ENCODE data around the gene NAV2. TPM values are rescaled to one million over a fixed set of nuclear protein-coding genes. Genes with fewer than 3 reads are reported as not detected.

The NAV2 gene
- polyA plus RNA-seq, 1 donor from 2014 or later: 3.0 TPM

DNA sequence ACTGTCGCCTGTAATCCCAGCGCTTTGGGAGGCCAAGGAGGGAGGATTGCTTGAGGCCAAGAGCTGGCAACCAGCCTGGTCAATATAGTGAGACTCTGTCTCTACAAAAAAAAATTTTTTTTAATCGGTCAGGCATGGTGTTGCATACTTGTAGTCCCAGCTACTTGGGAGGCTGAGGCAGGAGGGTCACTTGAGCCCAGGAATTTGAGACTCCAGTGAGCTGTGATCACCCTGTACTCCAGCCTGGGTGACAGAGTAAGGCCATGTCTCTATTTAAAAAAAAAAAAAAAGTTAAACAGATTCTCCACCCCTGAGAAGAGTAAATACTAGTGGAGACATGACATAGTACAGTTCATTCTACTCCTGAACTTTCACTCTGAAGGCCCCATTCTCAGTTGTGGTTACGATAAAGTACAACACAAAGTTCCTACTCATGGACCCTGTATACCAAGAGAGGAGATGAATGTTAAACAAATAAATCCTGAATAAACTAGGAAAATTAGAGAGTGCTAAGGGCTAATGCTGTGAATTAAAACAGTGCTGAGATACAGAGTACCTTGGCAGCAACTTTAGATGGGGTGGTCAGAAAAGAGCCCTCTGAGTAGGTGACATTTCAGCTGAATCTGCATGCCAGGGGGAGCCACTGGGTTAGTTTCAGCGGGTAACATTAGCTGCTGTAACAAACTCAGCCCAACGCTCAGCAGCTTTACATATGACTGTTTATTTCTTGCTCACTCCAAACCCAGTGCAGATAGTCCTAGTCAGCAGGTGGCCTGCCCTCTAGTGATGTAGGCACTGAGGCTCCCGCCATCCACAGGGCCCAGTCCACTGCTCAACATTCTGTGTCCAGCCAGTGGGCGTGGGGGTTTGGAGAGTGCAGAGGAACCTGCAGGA lies 372.5 kb downstream of the NAV2 start:
- Histone ChIP-seq H3K4me3 (ENCODE audit: low read length) (no peak overlapping the region), H3K27ac (ENCODE audit: low read length) (no peak overlapping the region), H3K27me3 (ENCODE audit: insufficient read depth, low read depth, low read length) (no peaks in the 10 kb centered on the region), H3K36me3 (ENCODE audit: insufficient read depth, low read length) (no peaks in the 10 kb centered on the region), H3K4me2 (ENCODE audit: low read length) (no peak overlapping the region), H3F3A (ENCODE audit: insufficient read depth, low read length, poor library complexity, severe bottlenecking) (no peaks in the 10 kb centered on the region), H2AFZ (ENCODE audit: low read depth, low read length) (no peak overlapping the region), H3K79me2 (replicated peaks; ENCODE audit: insufficient read depth, low read length) (no peaks in the 10 kb centered on the region), H3K9ac (ENCODE audit: low read length) (no peak overlapping the region), H4K20me1 (ENCODE audit: insufficient read depth) (no peaks in the 10 kb centered on the region), H3K9me3 (ENCODE audit: low read length) (no peaks in the 10 kb centered on the region), H3K9me2 (ENCODE audit: insufficient read depth, low read length) (no peaks in the 10 kb centered on the region)
- TF ChIP-seq, protein P1, sequence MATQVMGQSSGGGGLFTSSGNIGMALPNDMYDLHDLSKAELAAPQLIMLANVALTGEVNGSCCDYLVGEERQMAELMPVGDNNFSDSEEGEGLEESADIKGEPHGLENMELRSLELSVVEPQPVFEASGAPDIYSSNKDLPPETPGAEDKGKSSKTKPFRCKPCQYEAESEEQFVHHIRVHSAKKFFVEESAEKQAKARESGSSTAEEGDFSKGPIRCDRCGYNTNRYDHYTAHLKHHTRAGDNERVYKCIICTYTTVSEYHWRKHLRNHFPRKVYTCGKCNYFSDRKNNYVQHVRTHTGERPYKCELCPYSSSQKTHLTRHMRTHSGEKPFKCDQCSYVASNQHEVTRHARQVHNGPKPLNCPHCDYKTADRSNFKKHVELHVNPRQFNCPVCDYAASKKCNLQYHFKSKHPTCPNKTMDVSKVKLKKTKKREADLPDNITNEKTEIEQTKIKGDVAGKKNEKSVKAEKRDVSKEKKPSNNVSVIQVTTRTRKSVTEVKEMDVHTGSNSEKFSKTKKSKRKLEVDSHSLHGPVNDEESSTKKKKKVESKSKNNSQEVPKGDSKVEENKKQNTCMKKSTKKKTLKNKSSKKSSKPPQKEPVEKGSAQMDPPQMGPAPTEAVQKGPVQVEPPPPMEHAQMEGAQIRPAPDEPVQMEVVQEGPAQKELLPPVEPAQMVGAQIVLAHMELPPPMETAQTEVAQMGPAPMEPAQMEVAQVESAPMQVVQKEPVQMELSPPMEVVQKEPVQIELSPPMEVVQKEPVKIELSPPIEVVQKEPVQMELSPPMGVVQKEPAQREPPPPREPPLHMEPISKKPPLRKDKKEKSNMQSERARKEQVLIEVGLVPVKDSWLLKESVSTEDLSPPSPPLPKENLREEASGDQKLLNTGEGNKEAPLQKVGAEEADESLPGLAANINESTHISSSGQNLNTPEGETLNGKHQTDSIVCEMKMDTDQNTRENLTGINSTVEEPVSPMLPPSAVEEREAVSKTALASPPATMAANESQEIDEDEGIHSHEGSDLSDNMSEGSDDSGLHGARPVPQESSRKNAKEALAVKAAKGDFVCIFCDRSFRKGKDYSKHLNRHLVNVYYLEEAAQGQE (IDR thresholded peaks at IDR 0.05; ENCODE audit: borderline replicate concordance): no peak
- TF ChIP-seq RAD21 (conservative IDR thresholded peaks at IDR 0.05): no peak
- TF ChIP-seq, protein P2, sequence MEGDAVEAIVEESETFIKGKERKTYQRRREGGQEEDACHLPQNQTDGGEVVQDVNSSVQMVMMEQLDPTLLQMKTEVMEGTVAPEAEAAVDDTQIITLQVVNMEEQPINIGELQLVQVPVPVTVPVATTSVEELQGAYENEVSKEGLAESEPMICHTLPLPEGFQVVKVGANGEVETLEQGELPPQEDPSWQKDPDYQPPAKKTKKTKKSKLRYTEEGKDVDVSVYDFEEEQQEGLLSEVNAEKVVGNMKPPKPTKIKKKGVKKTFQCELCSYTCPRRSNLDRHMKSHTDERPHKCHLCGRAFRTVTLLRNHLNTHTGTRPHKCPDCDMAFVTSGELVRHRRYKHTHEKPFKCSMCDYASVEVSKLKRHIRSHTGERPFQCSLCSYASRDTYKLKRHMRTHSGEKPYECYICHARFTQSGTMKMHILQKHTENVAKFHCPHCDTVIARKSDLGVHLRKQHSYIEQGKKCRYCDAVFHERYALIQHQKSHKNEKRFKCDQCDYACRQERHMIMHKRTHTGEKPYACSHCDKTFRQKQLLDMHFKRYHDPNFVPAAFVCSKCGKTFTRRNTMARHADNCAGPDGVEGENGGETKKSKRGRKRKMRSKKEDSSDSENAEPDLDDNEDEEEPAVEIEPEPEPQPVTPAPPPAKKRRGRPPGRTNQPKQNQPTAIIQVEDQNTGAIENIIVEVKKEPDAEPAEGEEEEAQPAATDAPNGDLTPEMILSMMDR (IDR thresholded peaks at IDR 0.05; ENCODE audit: poor library complexity, severe bottlenecking): no peak

DNA sequence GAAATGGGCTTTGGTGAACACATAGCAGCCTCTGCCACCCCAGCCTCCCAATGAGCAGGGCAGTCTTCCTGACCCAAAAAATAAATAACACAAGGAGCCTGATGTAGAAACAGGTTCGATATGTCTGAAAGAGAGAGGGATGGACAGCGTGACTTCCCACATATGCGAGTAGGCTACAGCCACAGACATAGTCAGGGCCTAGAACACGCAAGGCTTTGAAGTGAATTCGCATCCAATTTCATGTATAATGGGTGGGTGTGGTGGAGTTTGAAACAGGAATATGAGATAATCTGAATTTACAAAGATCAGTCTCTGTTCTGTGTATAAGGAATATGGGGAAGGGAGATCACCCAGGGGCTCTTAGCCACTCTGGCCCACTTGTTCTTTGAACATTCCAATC lies 373.3 kb downstream of the NAV2 start:
- no peak overlapping the region for H3K4me2 ChIP-seq (ENCODE audit: low read length)
- H2AFZ ChIP-seq (ENCODE audit: low read depth, low read length): no peak overlapping the region
- no peaks in the 10 kb centered on the region for H3K9me2 ChIP-seq (ENCODE audit: insufficient read depth, low read length)
- H3K27ac ChIP-seq (ENCODE audit: low read length): no peak overlapping the region
- no peaks in the 10 kb centered on the region for H3K27me3 ChIP-seq (ENCODE audit: insufficient read depth, low read depth, low read length)
- no peaks in the 10 kb centered on the region for H3K9me3 ChIP-seq (ENCODE audit: low read length)
- H3K4me3 ChIP-seq (ENCODE audit: low read length): no peak overlapping the region
- no peak overlapping the region for H3K9ac ChIP-seq (ENCODE audit: low read length)
- H3K79me2 ChIP-seq (replicated peaks; ENCODE audit: insufficient read depth, low read length): no peaks in the 10 kb centered on the region
- H4K20me1 ChIP-seq (ENCODE audit: insufficient read depth): no peaks in the 10 kb centered on the region
- no peaks in the 10 kb centered on the region for H3K36me3 ChIP-seq (ENCODE audit: insufficient read depth, low read length)
- H3F3A ChIP-seq (ENCODE audit: insufficient read depth, low read length, poor library complexity, severe bottlenecking): no peaks in the 10 kb centered on the region
- TF ChIP-seq, protein P1 (IDR thresholded peaks at IDR 0.05; ENCODE audit: borderline replicate concordance): no peak
- TF ChIP-seq TAF1 (IDR thresholded peaks at IDR 0.05; ENCODE audit: low read depth) (no peak), POLR2AphosphoS5 (IDR thresholded peaks at IDR 0.05) (no peak), RAD21 (conservative IDR thresholded peaks at IDR 0.05) (no peak)

Data from neural cell (in vitro differentiated cells).